ENCODE data around the gene MYL7.
A peak's percentile ranks its signal among the peaks of the same experiment; 100 is the strongest.

Gene MYL7

DNA sequence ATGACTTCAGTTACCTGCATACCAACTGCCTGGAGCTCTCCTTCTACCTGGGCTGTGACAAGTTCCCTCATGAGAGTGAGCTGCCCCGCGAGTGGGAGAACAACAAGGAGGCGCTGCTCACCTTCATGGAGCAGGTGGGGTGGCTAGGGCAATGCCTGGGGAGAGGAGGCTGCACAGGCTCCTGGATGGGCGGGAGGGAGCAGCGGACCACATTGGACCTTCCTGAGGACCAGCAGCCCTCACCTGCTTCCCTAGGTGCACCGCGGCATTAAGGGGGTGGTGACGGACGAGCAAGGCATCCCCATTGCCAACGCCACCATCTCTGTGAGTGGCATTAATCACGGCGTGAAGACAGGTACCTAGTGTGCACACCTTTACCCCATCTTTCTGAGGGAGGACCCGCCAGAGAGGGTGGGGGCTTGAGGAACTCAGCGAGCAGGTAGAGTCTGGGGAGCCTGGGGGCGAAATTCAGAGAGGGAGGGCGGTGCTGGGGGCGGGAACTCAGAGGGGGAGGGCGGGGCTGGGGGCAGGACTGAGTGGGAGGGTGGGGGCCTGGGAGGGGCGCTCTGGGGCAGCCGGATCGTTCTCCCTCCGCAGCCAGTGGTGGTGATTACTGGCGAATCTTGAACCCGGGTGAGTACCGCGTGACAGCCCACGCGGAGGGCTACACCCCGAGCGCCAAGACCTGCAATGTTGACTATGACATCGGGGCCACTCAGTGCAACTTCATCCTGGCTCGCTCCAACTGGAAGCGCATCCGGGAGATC, 28.0 kb downstream of the MYL7 start:
- Mint-ChIP-seq H3K36me3 (ENCODE audit: low read depth) (peaks cover 13% of the 10 kb centered on the region), H3K4me3 (no peak overlapping the region), H3K27ac (no peak overlapping the region), H3K4me1 (no peaks in the 10 kb centered on the region), H3K27me3 (ENCODE audit: low read depth, poor library complexity) (no peaks in the 10 kb centered on the region), H3K9me3 (no peaks in the 10 kb centered on the region)
- TF ChIP-seq, protein P1, sequence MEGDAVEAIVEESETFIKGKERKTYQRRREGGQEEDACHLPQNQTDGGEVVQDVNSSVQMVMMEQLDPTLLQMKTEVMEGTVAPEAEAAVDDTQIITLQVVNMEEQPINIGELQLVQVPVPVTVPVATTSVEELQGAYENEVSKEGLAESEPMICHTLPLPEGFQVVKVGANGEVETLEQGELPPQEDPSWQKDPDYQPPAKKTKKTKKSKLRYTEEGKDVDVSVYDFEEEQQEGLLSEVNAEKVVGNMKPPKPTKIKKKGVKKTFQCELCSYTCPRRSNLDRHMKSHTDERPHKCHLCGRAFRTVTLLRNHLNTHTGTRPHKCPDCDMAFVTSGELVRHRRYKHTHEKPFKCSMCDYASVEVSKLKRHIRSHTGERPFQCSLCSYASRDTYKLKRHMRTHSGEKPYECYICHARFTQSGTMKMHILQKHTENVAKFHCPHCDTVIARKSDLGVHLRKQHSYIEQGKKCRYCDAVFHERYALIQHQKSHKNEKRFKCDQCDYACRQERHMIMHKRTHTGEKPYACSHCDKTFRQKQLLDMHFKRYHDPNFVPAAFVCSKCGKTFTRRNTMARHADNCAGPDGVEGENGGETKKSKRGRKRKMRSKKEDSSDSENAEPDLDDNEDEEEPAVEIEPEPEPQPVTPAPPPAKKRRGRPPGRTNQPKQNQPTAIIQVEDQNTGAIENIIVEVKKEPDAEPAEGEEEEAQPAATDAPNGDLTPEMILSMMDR (IDR thresholded peaks at IDR 0.05), result no peak
- DNase-seq, result no peak

DNA sequence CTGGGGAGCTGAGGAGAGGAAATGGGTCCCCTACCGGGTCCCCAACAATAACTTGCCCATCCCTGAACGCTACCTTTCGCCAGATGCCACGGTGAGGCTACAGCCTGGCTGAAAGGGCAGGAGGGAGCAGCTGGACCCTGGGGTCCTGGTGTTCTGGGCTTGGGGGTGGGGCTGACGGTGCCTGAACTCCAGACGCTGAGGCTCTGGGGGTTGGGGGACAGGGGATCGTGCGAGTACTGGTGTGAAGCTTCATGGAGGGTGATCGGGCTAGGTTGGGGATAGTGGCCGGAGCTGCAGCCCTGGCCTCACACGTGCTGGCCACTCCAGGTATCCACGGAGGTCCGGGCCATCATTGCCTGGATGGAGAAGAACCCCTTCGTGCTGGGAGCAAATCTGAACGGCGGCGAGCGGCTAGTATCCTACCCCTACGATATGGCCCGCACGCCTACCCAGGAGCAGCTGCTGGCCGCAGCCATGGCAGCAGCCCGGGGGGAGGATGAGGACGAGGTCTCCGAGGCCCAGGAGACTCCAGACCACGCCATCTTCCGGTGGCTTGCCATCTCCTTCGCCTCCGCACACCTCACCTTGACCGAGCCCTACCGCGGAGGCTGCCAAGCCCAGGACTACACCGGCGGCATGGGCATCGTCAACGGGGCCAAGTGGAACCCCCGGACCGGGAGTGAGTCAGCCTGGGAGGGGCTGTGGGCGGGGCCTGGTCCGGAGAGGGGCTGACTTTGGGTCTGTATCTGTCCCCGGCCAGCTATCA, 28.7 kb downstream of the MYL7 start:
- Mint-ChIP-seq H3K27me3 (ENCODE audit: low read depth, poor library complexity) (no peaks in the 10 kb centered on the region), H3K9me3 (no peaks in the 10 kb centered on the region), H3K36me3 (ENCODE audit: low read depth) (peaks cover 9% of the 10 kb centered on the region), H3K4me3 (no peak overlapping the region), H3K27ac (peak overlapping the region; percentile 80), H3K4me1 (no peaks in the 10 kb centered on the region)
- no peak for DNase-seq
- TF ChIP-seq, protein P1 (IDR thresholded peaks at IDR 0.05), result no peak

DNA sequence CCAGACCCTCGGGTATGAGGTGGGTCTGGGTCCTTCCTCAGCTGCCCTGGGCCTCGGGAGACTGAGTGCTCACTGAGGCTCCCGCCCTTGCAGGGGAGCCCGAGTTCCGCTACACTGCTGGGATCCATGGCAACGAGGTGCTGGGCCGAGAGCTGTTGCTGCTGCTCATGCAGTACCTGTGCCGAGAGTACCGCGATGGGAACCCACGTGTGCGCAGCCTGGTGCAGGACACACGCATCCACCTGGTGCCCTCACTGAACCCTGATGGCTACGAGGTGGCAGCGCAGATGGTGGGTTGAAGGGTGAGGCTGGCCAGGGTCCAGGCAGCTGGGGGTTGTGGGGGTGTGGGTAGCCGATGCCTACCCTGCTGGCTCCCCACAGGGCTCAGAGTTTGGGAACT, 29.4 kb downstream of the MYL7 start:
- H3K27ac Mint-ChIP-seq, result peak overlapping the region; percentile 25
- H3K27me3 Mint-ChIP-seq (ENCODE audit: low read depth, poor library complexity), result no peaks in the 10 kb centered on the region
- H3K9me3 Mint-ChIP-seq, result no peaks in the 10 kb centered on the region
- no peak overlapping the region for H3K4me3 Mint-ChIP-seq
- H3K36me3 Mint-ChIP-seq (ENCODE audit: low read depth), result peaks cover 9% of the 10 kb centered on the region
- TF ChIP-seq, protein P1 (IDR thresholded peaks at IDR 0.05), result no peak
- H3K4me1 Mint-ChIP-seq, result no peaks in the 10 kb centered on the region
- DNase-seq, result no peak

DNA sequence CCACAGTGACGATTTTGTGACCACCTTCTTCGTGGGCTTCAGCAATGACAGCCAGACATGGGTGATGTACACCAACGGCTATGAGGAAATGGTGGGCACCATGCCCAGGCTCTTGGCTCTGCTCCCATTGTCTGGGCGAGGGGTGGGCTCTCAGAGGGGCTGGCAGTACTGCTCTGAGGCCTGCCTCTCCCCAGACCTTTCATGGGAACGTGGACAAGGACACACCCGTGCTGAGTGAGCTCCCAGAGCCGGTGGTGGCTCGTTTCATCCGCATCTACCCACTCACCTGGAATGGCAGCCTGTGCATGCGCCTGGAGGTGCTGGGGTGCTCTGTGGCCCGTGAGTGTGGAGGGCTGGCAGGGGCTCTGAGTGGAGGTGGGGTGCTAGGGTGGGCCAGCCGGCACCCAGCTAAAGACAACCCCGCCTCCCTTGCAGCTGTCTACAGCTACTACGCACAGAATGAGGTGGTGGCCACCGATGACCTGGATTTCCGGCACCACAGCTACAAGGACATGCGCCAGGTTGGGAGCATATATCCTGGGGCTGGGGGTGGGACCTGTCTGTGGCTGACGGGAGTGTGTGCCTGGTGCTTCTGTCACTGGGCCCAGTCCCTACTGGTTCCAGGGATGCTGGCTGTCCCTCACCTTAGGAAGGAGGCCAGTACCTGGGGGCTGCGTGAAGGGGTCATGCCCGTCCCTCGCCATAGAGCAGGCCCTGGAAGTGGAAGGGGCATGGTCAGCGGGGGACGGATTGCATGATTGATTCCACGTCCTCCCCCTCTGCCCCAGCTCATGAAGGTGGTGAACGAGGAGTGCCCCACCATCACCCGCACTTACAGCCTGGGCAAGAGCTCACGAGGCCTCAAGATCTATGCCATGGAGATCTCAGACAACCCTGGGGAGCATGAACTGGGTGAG, 30.2 kb downstream of the MYL7 start:
- TF ChIP-seq, protein P1 (IDR thresholded peaks at IDR 0.05), result no peak
- H3K27ac Mint-ChIP-seq, result no peak overlapping the region
- peaks cover 14% of the 10 kb centered on the region for H3K36me3 Mint-ChIP-seq (ENCODE audit: low read depth)
- H3K27me3 Mint-ChIP-seq (ENCODE audit: low read depth, poor library complexity), result no peaks in the 10 kb centered on the region
- H3K9me3 Mint-ChIP-seq, result no peaks in the 10 kb centered on the region
- peaks cover 2% of the 10 kb centered on the region for H3K4me1 Mint-ChIP-seq
- no peak for DNase-seq
- no peak overlapping the region for H3K4me3 Mint-ChIP-seq

DNA sequence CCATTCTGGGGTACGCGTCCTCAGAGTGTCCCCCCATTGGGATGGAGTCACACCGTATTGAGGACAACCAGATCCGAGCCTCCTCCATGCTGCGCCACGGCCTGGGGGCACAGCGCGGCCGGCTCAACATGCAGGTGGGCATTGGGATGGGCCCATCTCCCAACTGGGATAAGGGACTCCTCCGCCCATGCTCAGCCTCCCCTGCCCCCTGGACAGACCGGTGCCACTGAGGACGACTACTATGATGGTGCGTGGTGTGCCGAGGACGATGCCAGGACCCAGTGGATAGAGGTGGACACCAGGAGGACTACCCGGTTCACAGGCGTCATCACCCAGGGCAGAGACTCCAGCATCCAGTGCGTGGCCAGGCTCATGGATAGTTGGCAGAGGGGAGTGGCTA, 31.1 kb downstream of the MYL7 start:
- no peak overlapping the region for H3K4me3 Mint-ChIP-seq
- DNase-seq, result no peak
- no peak overlapping the region for H3K27ac Mint-ChIP-seq
- peaks cover 14% of the 10 kb centered on the region for H3K36me3 Mint-ChIP-seq (ENCODE audit: low read depth)
- TF ChIP-seq, protein P1 (IDR thresholded peaks at IDR 0.05), result no peak
- H3K9me3 Mint-ChIP-seq, result no peaks in the 10 kb centered on the region
- H3K27me3 Mint-ChIP-seq (ENCODE audit: low read depth, poor library complexity), result no peaks in the 10 kb centered on the region
- peaks cover 12% of the 10 kb centered on the region for H3K4me1 Mint-ChIP-seq
